Fibroblast of peridontal ligament (primary cell): Measurements from ENCODE around the gene ST7.
"Not testable (repeated sequence)": the region's sequence is repeated elsewhere in the genome, so short reads cannot be mapped to it uniquely, and the experiment has no call there.

ENCODE experiments used
- DNase-seq: peaks from one replicate; pipeline ENCODE4 v3.0.0-alpha.2; 2010; ENCODE audit errors: extremely low read depth

ST7 gene

DNA sequence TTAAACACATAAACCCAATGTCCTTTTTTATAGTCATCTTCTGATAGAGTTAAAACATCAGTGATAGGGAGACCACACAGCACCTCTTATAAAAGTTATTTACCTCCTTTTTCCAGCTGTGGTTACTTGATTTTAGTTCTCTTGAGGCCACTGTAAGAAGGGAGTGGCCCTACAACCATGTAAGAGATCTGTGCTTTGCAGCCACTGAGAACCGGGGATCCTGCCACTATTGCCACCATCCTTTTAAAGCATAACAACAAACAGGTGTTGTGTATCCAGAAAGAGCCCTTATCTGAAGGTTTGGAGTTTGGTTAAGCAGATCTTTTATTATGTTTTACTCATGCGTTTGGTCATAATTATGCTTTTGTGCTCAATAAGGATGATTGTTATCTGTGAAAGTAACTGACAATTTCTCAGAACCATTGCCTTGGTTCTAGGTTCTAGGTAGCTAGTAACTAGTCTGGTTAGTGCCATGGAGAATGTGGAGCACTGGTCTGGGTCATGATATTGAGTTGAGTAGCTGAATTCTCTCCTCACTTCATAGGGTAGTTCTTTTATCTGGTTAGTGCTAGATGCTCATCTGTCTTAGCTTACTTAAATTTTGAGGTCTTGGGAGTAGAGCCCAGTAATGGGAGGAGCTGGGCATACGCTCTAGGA is 56.5 kb downstream of the ST7 start:
- no peak for DNase-seq

DNA sequence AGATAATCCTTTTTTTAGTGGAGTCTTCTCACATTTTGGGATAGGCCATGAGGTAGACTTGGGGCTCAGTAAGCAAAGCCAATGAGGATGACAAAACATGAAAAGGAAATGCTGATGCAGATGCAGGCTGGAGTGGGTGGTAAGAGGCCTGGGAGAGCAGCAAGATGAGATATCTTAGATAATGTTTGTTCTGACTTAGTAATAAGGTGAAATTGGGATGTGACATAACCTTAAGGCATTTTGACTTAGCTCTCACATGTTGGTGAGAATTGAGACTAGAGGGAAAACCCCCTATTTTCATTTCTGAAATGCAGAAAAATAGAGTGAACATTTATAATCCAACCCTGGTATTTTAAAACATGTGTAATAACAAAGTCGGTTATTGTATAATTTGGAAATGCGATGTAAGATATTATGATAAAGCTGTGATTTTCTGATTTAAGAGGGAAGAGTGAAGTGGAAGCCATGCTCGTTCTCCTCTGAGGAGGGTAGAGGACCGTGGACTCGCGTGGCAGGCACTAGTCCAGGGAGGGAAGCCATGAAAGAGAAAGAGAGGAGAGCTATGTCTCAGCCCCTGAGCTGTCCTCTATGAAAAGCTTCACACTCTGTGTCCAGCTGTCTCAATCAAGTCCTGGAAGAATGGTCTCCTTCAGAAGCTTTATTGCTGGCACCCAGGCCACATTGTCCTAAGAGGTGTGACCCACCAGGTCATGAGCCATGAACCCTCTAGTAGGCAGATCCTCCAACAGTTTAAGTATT is 57.3 kb downstream of the ST7 start:
- no peak for DNase-seq

DNA sequence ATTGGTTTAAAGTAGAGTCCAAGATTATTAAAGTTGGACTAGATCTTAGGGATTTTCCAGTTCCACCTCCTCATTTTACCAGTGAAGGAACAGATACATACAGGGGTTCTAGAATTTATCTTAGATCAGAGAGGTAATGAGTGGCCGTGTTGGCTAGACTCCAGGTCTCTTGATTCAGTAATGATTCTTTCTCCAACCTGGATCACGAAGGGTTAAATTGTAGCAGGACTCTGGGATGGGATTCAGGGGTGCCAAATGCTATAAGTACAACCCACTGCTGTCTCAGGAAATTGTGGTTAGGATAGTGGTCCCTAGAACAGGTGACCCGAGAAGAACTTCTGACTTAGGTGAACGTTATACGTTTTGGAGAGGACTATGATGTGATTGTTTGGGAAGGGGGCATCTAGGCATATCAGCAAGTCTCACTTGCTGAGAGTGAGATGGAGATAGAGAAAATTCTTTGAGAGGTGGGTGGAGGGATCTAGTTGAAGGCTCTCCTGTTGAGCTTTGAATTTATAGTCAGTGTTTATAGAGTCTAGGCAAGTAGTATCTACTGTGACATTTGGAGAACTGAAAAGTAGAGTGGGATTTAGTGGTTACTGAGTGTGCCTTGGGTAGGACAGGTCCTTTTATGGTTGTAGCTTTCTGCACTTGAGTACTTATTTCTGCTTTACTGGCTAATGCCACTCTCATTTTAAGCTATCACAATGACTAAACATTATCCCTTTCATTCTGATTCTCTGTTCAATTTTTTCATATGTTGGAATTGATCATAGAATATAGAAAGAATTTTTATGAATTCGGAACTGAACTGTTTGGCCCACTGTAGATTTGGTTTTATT is 58.3 kb downstream of the ST7 start:
- DNase-seq, result no peak

DNA sequence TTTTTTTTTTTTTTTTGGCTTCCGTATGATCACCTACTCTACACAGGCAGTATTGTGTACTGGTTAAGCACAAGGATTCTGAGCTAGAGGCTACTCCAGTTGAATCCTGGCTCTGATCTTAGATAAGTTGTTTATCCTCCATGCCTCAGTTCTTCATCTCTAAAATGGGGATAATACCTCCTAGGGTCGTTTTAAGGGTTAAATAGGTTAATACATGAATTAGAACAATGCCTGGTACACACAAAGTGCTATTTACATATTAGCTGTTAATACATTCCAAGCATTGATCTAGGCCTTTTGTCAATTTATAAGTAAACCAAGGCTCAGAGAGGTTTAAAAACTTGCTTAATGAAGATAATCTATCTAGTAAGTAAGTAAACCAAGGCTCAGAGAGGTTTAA is 59.0 kb downstream of the ST7 start:
- DNase-seq, result no peak

DNA sequence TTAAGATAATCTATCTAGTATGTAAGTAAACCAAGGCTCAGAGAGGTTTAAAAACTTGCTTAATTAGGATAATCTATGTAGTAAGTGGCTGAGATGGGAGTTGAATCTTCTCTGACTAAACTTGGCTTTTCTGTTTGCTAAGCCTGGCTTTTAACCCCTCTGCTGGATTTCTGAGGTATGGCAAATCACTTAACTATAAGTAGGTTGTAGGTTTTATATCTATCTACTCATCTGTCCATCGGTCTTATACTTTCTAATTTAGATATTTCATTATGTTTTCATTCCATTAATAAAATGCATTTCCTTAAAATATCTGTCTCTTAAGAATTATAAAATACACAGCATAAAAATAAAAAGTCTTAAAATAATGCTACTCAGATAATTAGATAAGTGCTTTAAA is 59.4 kb downstream of the ST7 start:
- peak; percentile 67 for DNase-seq

DNA sequence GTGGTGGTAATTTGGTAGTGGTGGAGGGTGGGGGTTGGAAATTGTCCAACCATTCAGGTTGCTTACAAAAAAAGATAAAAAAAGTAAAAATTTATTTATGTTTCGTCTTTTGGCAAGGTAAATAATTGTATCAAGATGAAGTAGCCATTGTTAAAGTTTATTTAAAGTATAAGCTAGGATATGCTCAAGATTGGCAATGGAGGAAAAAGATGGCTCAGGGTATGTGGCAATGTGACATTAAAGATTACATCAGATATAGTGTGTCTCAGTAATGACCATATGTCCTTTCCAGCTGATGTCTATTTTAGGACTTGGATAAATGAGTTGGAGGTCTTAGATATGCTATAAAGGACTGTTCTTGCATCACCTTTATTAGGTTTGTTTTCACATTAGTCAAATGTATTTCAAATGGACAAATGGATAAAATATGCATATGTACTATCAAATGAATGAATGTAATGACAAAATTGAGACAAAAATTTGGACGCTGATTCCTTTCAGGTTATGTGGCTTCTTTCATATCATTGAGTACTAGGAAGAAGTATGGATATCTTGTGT is 60.9 kb downstream of the ST7 start:
- DNase-seq, result no peak

DNA sequence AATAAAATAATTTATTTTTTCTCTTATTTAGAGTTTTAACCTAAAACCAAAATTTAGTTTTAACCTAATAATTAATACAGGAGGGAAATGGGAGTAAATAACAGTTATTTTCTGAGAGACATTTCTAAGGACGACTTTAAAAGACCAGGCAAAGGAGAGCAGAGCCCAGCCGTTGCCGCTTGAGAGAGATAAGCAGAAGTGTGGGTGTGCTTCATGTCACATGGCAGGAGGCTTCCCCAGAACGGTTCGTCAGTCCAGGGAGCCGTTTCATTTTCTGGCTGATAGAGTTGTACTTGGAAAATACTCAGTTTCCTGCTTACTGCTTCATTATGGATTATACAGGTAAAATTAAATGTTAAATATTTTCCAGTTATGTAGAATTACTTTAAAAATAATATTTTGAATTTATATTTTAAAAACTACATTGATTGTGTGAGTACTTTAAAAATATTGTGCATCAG is 61.4 kb downstream of the ST7 start:
- DNase-seq, result peak; percentile 52

DNA sequence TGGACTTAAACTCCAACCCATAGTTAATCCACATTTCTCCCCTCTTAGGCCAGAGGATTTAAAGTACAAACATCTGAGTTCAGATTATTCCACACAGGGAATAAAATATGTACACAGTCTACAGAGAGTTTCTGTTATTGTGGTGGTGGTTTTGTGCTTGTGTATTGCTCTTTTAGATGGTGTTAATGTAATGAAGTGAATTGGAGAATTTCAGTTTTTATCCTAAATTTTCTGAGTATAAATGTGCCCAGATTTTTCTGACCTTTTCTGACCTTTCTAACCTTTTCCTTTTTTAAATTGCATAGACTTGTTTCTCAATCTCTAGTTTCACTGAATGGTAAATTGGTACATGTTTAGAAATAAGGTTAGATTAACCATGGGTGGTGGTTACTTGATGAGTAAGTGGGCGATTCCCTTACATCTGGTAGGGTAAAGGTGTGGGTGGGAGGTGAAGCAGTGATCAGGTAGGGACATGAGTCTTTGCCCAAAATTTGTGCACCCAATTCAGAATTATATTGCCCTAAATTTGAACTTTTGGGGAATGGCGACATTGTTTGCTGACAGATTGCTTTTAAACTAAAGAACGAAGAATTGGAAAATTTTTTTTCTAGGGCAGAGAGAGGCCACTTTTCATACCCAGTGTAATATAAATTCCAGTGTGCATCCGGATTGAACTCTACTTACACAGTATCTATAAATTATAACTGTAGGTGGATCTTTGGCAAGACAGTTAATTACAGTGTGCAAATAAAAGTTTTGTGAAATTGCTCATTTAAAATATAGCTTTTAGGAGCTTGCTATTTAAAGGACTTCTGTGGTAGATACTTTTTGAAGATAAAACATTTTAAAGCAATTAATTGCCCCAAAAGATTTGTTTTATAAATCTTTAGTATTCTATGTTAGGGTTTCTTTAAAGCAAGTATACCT is 62.2 kb downstream of the ST7 start:
- DNase-seq, result no peak

DNA sequence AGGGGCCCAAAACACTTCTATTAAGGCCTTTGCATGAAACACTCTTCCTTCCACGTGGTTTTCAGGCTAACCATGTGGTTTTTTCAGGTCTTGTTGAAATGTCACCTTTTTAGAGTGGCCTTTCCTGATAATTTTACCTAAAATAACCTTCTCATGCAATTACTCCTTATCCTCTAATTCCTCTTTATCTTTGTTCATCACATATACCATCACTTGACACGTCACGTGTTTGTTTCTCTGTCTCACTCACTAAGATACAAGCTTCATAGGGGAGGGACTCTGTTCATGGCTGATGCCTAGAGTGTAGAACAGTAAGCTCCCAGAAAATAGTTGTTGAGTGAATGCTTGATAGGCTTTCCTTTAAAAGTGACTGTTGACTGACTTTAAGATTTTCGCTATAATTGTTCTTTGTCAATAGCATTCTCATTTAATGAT is 63.7 kb downstream of the ST7 start:
- DNase-seq, result no peak

DNA sequence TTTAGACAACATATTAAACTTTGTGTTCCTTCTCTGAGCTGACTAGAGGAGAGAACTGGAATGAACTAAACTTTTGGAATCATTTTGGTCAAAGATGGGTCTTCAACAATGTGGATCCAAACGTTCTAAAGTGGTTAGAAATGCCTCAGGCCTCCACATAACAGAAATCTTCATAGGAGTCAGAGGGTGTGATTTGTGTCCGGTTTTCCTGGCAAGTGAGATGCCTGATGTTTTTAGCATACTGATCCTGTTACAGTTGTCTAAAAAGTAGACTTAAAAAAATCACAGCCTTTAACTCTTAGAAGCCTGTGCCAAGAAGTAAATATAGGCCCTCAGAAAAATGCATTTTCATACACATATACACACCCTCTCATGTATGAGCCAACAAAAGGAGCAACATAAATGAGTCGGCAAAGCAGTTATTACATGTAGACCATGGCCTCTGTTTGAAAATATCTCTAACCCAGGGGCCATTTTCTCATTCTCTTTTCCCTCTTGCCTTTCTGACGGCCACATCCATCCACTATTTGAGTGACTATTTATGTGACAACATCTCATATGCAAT is 64.5 kb downstream of the ST7 start:
- DNase-seq, result peak; percentile 39

DNA sequence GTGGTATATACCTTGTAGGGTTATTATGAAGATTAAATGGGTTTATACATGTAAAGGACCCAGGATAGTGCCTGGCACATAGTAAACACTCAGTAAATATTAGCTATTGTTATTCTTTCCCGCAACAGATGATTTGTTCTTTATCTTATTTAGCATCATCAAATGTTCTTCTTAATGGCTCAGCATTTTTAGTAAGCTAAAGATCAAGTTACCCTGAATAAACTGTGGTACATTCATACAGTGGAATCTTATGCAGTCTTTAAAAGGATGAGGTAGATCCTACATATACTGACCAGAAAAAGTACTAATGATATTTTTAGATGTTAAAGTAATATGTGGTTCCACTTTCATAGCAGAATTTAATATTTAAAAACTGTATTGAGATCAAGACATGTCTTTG is 65.4 kb downstream of the ST7 start:
- DNase-seq, result no peak

DNA sequence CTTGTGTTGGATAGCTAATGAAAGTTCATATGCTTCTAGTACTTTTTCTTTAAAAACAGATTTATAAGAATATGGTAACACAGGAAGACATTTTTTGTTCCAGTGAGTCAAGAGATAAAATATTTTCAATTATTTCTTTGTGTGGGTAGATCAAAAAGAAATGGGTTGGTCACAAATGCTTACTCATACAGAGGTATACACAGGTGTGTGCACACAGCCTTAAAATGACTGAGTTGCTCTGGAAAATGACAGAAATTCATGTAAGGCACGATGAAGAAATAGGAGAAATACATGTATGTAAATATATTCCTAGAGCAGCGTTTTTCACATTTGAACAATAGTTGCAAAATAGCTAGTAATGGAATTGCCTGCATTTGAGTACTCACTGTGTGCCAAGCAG is 66.0 kb downstream of the ST7 start:
- DNase-seq, result no peak

DNA sequence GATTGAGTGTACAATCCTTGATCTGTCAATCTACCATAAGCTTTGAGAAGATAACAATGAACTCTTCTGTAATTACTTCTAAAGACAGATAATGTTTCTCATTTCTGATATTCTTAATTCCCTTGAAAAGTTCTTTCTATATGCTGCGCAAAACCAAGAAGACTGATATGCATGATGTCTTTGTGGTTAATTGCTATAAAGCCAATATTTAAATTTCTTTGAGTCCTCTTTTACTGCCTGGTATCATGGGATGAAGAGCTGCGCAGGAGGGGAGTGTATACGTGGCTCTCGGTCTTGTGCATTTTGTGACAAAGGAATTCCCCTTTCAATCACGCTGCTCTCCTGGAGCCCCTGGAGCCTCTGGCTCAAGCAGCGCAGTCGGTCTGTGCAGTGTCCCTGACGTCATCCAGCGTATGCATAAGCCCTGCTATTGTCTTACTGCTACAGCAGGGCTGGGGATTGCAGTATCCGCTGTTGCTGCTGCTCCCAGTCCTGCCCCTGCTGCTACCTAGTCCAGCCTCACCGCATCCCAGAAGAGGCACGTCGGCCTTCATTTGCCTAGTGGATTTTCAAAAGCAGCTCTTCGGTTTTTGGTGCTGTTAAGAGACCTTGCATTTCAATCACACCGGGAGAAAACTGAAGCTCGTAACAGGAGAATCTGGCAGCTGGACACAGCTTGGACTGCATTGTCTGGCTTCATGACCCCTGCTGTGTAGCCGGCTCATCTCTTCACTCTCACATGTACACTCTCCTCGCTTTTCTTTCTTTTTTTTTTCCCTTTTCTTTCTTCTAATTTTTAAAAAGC is 66.7 kb downstream of the ST7 start:
- DNase-seq, result peak; percentile 88

DNA sequence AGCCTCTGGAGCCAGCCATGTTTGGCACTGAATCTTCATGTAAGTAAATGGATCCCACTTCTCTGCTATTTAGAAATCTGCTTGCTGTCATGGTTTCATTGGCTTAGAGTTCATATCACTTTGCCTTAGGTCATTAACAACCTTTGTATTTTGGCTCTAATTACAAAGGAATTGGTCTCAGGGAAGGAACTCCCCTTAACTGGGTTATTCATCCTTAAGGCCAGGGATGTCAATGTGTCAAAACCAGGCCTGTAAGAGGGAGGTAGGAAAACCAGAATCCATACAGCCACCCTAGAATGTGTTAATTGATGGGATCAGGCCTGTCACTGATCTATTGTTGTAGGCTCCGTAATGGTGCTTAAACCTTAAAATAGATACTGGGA is 67.3 kb downstream of the ST7 start:
- DNase-seq, result peak; percentile 42

DNA sequence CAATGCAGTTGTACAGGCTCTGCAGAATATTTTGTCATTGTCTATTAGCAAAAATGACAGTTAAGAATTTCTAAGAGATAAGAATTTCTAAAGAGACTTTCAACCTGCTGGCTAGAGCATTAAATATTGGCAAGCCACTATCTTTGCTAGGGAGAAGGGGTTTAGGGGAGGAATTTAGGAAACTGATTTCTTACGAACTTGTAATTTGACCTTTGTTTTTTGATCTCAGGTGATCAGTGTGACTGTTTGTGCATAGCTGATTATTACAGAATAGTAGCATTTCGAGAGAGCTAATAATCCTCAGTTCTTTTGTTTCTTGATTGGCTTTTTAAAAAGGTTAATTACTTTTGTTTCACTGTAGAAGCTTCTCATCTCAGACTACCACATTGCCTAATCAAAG is 68.1 kb downstream of the ST7 start:
- DNase-seq, result no peak

DNA sequence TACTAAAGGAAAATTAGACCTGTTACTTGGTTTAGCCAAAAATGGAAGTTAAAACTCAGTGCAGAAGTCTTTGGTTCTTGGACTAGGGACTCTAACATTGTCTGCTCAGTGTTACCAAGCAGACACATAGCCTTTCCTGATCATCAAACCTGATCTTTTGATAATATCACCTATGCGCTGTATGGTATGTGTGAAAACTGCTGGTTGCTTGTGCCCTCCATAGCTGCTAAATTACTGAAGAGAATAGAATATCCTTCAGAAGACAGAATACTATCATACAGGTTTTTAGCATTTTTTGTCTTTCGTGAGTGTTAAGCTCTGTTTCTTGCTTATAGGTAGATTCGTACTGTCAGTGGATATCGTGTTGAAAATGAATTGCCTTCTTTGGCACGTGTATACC is 68.7 kb downstream of the ST7 start:
- no peak for DNase-seq

DNA sequence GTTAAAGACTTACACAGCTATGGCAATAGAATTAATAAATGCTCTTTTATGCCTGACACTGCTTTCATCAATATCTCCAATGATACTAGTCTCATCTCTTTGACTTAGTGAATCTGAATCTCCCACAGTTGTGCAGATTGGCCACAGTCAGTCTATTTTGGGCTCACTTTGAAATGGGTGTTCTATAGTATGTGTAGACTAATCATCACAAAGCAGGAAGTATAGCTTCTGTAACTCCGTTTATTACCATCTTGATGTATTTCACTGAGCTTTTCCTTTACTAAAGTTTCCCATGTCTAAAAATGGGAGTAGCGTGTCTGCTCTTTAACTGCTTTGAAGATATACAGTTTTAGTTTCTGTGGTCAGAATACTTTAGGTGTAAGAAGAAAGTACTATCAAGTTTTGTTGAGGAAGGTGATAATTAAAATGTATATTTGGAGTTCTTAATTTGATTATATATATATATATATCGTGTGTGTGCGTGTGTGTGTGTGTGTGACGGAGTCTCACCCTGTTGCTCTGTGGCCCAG is 70.1 kb downstream of the ST7 start:
- DNase-seq, result no peak

DNA sequence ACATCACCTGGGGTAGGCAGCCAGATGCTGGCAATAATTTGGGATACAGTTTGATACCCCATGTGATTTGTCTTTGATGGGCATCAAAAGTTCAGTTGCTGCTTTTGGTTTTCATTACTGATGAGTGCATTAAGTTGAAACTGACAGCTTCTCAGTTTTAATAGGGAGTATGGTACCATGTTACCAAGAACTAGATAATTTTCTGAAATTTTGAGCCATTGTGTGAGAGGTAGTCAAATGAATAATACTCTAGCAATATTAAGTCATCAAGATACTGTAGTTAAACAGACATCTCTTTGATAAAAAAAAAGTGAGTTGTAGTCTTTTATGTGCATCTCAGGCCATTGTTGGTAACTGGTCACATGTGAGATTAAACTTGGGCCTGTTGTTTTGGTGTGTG is 71.5 kb downstream of the ST7 start:
- no peak for DNase-seq

DNA sequence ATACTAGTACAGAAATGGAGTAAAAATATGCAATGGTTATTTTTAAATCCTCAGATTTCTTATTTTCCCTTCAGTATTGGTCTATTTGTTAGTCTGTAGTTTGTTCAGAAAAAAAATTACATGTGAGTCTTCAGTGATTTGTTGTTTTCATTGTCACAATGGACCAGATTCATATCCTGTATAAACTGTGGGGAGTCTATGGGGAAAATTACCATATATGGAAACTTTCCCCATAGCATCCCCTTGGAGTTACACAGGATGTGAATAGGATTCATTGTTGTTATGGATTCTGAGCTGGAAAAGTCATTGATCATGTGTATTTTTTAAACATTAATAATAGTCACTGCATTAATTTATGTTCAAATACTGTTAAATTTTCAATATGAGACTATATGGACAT is 72.6 kb downstream of the ST7 start:
- no peak for DNase-seq

DNA sequence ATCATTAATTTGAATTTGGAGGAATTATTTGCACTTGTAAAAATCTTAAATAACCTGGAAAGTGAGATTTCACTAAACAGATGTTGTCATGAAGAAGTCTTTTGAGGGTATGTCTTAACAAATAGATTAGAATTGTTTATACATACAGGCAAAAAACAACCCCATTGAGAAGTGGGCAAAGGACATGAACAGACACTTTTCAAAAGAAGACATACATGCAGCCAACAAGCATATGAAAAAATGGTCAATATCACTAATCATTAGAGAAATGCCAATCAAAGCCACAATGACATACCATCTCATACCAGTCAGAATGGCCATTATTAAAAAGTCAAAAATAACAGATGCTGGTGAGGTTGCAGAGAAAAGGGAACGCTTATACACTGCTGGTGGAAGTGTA is 77.0 kb downstream of the ST7 start:
- not testable (repeated sequence) for DNase-seq
